Stimulated activated CD4-positive, alpha-beta T cell treated with anti-CD3 and anti-CD28 coated beads, TNF-alpha, amount 100 ng/mL, for 24 hours (primary cell): ENCODE results near the gene HERPUD1.
A peak's percentile ranks its signal among the peaks of the same experiment; 100 is the strongest.
"Not testable (repeated sequence)": the region's sequence is repeated elsewhere in the genome, so short reads cannot be mapped to it uniquely, and the experiment has no call there.

Experiments used
- DNase-seq, 3 experiments: peaks; one replicate each; pipeline ENCODE4 v3.0.0-alpha.2; 2020; ENCODE audit warnings: low read depth in 3 of 3

The HERPUD1 gene

GRCh38 chr16:56960681-56961281 is 28.8 kb downstream of the HERPUD1 start:
- no peak for DNase-seq

GRCh38 chr16:56961386-56961785 is 29.4 kb downstream of the HERPUD1 start:
- DNase-seq: no peak

- DNase-seq: no peak
Observed at GRCh38 chr16:56961851-56962281, 29.9 kb downstream of the HERPUD1 start, which contains the start of gene CETP. CETP (plus strand) TSS chr16:56961950; CDS start chr16:56961980, 30 bp downstream.

- peak; percentile 87 to 95 (median 93) for DNase-seq
Observed at GRCh38 chr16:56964243-56965148, 32.6 kb downstream of the HERPUD1 start.

GRCh38 chr16:56965149-56966092 is 33.5 kb downstream of the HERPUD1 start:
- no peak for DNase-seq

GRCh38 chr16:56966093-56966475 is 34.1 kb downstream of the HERPUD1 start:
- DNase-seq: no peak

- DNase-seq: no peak
Observed at GRCh38 chr16:56967733-56968132, 35.8 kb downstream of the HERPUD1 start.

- no peak for DNase-seq
Observed at GRCh38 chr16:56969769-56970168, 37.8 kb downstream of the HERPUD1 start.

- DNase-seq: no peak
Observed at GRCh38 chr16:56970934-56971767, 39.2 kb downstream of the HERPUD1 start.

- DNase-seq: no peak
Observed at GRCh38 chr16:56971768-56972043, 39.8 kb downstream of the HERPUD1 start.

GRCh38 chr16:56972403-56973293 is 40.7 kb downstream of the HERPUD1 start:
- DNase-seq: no peak

- DNase-seq: no peak
Observed at GRCh38 chr16:56973294-56973689, 41.4 kb downstream of the HERPUD1 start.

- not testable (repeated sequence) for DNase-seq
Observed at GRCh38 chr16:56973899-56974298, 42.0 kb downstream of the HERPUD1 start.

- DNase-seq: no peak
Observed at GRCh38 chr16:56974549-56975300, 42.8 kb downstream of the HERPUD1 start.

- no peak for DNase-seq
Observed at GRCh38 chr16:56975714-56976113, 43.8 kb downstream of the HERPUD1 start.

- no peak for DNase-seq
Observed at GRCh38 chr16:56977216-56977615, 45.3 kb downstream of the HERPUD1 start.

- DNase-seq: no peak
Observed at GRCh38 chr16:56977823-56978430, 46.0 kb downstream of the HERPUD1 start.

- DNase-seq: no peak
Observed at GRCh38 chr16:56980201-56980535, 48.2 kb downstream of the HERPUD1 start.
